GM23248 (cell line): ENCODE results near the gene CENPP.

ENCODE experiments used
- EZH2 ChIP-seq: fragments of 200-600 bp; sonication (generic); IDR thresholded peaks from 2 replicates; pipeline ENCODE4 v1.6.1; 2018; ENCODE audit warnings: antibody characterized with exemption, mild to moderate bottlenecking; ENCODE audit not compliant: insufficient read depth, poor library complexity, severe bottlenecking
- EZH2phosphoT487 ChIP-seq: fragments of 200-600 bp; sonication (generic); IDR thresholded peaks from 2 replicates; pipeline ENCODE4 v1.6.1; 2018; ENCODE audit warnings: antibody characterized with exemption, moderate library complexity, mild to moderate bottlenecking, low read depth; ENCODE audit not compliant: insufficient read depth

GRCh38 chr9:92499701-92500100 is 173.9 kb downstream of the CENPP start:
- no peak for TF ChIP-seq EZH2phosphoT487
- no peak for TF ChIP-seq EZH2
